ENCODE data around the gene CUL4A. TPM values are rescaled to one million over a fixed set of nuclear protein-coding genes. Genes with fewer than 3 reads are reported as not detected.

CUL4A gene
- polyA plus RNA-seq, 1 donor from 2014 or later = 69.9 TPM

DNA sequence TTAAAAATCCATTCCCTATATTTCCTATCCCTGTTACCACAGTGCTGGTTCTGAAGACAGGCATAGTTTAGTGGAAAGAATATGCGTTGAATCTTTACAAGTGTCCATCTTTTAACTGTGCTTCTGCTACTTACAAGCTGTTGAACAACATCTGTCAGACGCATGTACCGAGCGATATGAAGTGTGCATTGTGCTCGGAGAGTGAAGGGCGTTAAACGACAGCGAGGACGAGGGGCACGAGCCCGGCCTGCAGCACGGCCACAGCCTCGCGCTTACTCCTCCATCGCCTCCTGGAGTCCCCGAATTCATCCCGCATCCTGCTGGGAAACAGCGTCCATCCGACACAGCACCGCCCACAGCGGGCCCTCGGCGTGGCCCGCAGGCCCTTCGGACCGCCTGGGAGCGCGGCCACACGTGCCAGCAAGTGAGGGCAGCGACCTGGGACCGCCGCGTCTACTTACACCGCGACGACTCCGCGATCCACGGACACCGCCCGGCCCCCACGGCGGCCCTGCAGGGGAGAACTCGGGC lies 1.5 kb upstream of the CUL4A start:
- H3K79me2 ChIP-seq (replicated peaks; ENCODE audit: insufficient read depth, low read length) = peaks cover 69% of the 10 kb centered on the region
- H3K9ac ChIP-seq (ENCODE audit: low read length) = peak overlapping the region; percentile 98
- H3F3A ChIP-seq (ENCODE audit: insufficient read depth, low read length, poor library complexity, severe bottlenecking) = no peaks in the 10 kb centered on the region
- H3K36me3 ChIP-seq (ENCODE audit: insufficient read depth, low read length) = no peaks in the 10 kb centered on the region
- H4K20me1 ChIP-seq (ENCODE audit: insufficient read depth) = no peaks in the 10 kb centered on the region
- peak overlapping the region; percentile 98 for H3K4me3 ChIP-seq (ENCODE audit: low read length)
- H3K9me2 ChIP-seq (ENCODE audit: insufficient read depth, low read length) = no peaks in the 10 kb centered on the region
- peak overlapping the region; percentile 92 for H3K4me2 ChIP-seq (ENCODE audit: low read length)
- no peaks in the 10 kb centered on the region for H3K27me3 ChIP-seq (ENCODE audit: insufficient read depth, low read depth, low read length)
- H3K9me3 ChIP-seq (ENCODE audit: low read length) = no peaks in the 10 kb centered on the region
- H2AFZ ChIP-seq (ENCODE audit: low read depth, low read length) = peak overlapping the region; percentile 23
- peak overlapping the region; percentile 98 for H3K27ac ChIP-seq (ENCODE audit: low read length)
- TF ChIP-seq POLR2AphosphoS5 (IDR thresholded peaks at IDR 0.05) (peak; percentile 10), EP300 (conservative IDR thresholded peaks at IDR 0.05; ENCODE audit: poor library complexity, severe bottlenecking) (no peak)

DNA sequence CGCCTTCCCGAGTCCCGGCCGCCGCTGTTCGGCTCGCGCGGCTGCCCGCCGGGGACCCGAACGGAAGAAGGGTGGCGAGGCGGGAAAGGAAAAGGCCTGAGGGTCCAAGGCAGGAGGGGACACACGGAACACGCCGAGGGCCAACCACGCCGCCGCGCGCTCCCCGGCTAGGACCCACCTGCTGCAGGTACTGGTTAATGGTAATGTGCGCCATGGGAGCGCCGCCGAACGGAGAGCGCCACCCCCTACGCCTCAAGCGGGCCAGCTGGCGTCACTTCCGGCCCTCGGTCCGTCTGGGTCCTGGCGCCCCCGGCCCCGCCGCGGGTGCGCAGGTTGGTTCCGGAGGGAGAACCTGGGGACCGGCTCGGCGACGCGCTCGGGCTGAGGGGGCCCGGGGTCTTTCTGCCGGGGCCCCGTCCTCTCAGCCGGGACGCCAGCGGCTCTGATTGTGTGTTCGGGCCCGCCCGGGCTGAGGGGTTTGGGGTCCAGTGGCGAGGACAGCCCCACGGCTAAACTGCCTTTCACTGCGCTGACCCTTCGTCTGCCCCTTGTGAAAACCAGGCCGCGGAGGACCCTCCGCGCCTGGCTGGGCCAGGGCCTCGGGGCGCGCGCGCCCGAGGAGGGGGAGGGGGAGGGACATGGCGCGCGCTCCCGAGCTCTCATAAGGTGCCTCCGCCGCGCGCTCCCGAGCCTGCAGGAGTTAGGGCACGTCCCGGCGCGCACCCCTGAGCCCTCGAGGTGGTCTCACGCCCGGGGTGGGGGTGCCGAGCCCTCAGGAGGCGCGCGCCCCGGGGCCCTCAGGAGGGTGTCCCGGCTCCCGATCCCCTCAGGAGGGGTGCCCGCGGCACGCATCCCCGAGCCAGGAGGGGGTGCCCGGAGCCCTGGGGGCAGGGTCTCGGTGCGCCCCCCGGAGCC lies 735 bp upstream of the CUL4A start, which contains the start of gene PCID2:
Gene PCID2 (minus strand): TSS at position 249 of the 915 bp plus-strand sequence. CDS start 35 bp downstream, at position 214.
- Histone ChIP-seq H4K20me1 (ENCODE audit: insufficient read depth) (no peaks in the 10 kb centered on the region), H3K79me2 (replicated peaks; ENCODE audit: insufficient read depth, low read length) (peaks cover 75% of the 10 kb centered on the region), H3K9me3 (ENCODE audit: low read length) (no peaks in the 10 kb centered on the region), H3K36me3 (ENCODE audit: insufficient read depth, low read length) (no peaks in the 10 kb centered on the region), H3F3A (ENCODE audit: insufficient read depth, low read length, poor library complexity, severe bottlenecking) (no peaks in the 10 kb centered on the region), H3K4me2 (ENCODE audit: low read length) (peak within 1 kb of the TSS; percentile 92), H2AFZ (ENCODE audit: low read depth, low read length) (peak within 1 kb of the TSS; percentile 82), H3K9ac (ENCODE audit: low read length) (peak within 1 kb of the TSS; percentile 98), H3K4me3 (ENCODE audit: low read length) (peak within 1 kb of the TSS; percentile 98), H3K27ac (ENCODE audit: low read length) (peak within 1 kb of the TSS; percentile 98), H3K27me3 (ENCODE audit: insufficient read depth, low read depth, low read length) (no peaks in the 10 kb centered on the region), H3K9me2 (ENCODE audit: insufficient read depth, low read length) (no peaks in the 10 kb centered on the region)
- TF ChIP-seq POLR2AphosphoS5 (IDR thresholded peaks at IDR 0.05) = peak; percentile 83
- TF ChIP-seq, protein P1, sequence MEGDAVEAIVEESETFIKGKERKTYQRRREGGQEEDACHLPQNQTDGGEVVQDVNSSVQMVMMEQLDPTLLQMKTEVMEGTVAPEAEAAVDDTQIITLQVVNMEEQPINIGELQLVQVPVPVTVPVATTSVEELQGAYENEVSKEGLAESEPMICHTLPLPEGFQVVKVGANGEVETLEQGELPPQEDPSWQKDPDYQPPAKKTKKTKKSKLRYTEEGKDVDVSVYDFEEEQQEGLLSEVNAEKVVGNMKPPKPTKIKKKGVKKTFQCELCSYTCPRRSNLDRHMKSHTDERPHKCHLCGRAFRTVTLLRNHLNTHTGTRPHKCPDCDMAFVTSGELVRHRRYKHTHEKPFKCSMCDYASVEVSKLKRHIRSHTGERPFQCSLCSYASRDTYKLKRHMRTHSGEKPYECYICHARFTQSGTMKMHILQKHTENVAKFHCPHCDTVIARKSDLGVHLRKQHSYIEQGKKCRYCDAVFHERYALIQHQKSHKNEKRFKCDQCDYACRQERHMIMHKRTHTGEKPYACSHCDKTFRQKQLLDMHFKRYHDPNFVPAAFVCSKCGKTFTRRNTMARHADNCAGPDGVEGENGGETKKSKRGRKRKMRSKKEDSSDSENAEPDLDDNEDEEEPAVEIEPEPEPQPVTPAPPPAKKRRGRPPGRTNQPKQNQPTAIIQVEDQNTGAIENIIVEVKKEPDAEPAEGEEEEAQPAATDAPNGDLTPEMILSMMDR (IDR thresholded peaks at IDR 0.05; ENCODE audit: poor library complexity, severe bottlenecking) = peak; percentile 5
- TF ChIP-seq RAD21 (conservative IDR thresholded peaks at IDR 0.05) = no peak
- TF ChIP-seq MXI1 (conservative IDR thresholded peaks at IDR 0.05; ENCODE audit: poor library complexity, severe bottlenecking) = peak; percentile 95
- TF ChIP-seq SMC3 (conservative IDR thresholded peaks at IDR 0.05; ENCODE audit: poor library complexity) = no peak
- no peak for TF ChIP-seq EZH2 (IDR thresholded peaks at IDR 0.05; ENCODE audit: borderline replicate concordance, insufficient read depth, low read length, poor library complexity, severe bottlenecking)
- TF ChIP-seq EP300 (conservative IDR thresholded peaks at IDR 0.05; ENCODE audit: poor library complexity, severe bottlenecking) = peak; percentile 79
- TF ChIP-seq TAF1 (IDR thresholded peaks at IDR 0.05; ENCODE audit: low read depth) = no peak
- TF ChIP-seq, protein P2, sequence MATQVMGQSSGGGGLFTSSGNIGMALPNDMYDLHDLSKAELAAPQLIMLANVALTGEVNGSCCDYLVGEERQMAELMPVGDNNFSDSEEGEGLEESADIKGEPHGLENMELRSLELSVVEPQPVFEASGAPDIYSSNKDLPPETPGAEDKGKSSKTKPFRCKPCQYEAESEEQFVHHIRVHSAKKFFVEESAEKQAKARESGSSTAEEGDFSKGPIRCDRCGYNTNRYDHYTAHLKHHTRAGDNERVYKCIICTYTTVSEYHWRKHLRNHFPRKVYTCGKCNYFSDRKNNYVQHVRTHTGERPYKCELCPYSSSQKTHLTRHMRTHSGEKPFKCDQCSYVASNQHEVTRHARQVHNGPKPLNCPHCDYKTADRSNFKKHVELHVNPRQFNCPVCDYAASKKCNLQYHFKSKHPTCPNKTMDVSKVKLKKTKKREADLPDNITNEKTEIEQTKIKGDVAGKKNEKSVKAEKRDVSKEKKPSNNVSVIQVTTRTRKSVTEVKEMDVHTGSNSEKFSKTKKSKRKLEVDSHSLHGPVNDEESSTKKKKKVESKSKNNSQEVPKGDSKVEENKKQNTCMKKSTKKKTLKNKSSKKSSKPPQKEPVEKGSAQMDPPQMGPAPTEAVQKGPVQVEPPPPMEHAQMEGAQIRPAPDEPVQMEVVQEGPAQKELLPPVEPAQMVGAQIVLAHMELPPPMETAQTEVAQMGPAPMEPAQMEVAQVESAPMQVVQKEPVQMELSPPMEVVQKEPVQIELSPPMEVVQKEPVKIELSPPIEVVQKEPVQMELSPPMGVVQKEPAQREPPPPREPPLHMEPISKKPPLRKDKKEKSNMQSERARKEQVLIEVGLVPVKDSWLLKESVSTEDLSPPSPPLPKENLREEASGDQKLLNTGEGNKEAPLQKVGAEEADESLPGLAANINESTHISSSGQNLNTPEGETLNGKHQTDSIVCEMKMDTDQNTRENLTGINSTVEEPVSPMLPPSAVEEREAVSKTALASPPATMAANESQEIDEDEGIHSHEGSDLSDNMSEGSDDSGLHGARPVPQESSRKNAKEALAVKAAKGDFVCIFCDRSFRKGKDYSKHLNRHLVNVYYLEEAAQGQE (IDR thresholded peaks at IDR 0.05; ENCODE audit: borderline replicate concordance) = no peak
